Endometrium (tissue), 2 donors: ENCODE data around the gene TNFRSF1A.

Experiments
- FAIRE-seq: peaks from 2 replicates; lab custom pipeline; 2012; peaks lifted over from hg19 to GRCh38; lab: Jason Lieb, UNC
- donor health status: control.
- donor health status: control.

The TNFRSF1A gene

DNA sequence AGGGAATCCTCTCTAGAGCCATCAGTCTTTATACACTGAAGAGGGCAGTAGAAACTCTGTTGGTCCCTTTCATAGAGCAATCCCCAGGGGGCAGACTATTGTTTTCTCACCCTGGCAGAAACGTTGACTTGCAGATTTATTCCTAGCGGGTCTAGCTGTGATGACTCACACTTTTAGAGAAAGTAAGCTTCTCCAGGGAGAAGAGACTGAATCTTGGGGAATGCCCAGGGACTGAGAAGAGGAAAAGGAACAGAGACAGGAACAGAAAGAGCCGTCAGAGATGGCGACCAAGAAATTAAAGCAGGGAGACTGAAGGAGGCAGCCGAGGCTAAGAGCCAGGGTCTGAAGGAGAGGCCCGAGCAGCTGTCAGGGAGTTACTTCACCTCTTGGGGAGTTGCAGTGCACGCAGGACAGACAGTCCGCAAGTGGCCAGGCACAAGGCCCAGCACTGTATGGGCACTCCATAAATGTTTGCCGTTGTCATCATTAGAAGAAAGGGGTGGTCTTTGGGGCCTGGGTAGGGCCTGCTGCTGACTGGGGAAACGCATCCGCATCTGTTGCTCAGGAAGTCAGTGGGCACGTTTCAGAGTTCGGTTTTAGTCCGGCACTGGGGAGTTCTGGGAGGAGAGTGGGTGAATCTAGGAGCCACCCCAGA lies 18.4 kb downstream of the TNFRSF1A start:
- peak; percentile 66 for FAIRE-seq

DNA sequence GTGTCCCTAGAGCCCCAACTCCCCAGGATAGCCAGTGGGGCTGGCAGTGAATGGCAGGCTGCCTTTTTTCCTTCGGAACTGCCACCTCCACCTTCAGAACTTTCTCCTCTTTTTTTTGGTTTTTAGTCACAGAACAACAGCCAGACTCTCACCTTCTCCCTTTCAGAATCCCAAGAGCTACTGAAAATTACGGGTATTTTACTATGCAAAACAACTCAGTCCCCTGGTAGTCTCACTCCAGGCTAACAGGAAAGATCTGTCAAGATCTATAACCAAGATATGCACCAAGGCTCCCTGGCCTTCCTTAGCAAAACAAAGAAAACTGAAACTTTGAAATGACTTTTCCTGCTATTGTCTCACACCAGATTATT lies 18.9 kb downstream of the TNFRSF1A start:
- no peak for FAIRE-seq

DNA sequence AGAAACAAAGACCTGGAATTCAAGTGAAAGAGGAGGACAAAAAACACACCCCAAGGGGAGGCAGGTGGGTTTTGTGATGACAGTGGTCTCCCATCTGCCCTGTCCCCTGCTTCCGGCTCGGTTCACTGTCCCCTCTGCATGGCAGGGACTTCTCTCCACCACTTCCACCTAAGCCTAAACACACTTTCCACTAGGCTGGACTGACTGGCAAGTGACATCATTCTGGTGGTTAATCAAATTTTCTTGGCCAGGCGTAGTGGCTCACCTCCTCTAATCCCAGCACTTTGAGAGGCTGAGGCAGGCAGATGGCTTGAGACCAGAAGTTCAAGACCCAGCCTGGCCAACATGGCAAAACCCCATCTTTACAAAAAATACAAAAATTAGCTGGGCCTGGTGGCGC lies 19.5 kb downstream of the TNFRSF1A start:
- no peak for FAIRE-seq

DNA sequence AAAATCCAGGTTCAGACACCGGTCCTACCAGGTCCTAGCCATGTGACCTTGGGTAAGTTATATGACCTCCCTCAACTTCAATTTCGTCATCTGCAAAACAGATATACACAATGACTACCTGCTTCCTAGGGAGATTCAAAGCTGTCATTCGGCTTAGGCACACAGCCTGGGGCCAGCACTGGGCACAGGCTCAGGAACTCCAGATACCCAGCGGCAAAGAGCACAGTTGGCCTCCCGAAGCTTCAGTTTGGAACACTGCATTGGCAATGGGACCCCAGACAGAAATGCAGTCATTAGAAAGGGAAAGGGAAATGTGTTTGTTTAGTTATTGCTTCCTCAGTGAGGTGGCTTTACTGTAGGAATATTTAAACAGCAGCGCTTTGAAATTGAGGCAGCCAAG lies 20.0 kb downstream of the TNFRSF1A start:
- FAIRE-seq, result no peak

DNA sequence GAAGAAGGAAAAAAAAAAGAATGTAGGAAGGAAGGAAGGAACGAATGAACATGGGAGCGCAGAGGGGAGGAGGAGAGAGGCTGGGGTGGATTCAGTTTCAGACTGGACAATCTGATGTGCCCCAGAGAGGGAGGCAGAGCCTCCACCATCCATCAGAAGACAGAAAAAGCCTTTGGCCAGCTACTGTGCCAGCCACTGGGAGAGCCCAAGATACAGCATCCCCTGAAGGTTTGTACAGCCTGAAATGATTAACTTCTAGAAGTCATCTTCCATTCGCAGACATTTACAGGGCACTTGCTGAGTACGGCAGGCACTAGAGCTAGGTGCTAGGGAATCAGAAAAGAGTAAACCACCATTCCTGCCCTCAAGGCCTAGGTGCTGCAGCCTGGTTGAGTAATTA lies 22.4 kb downstream of the TNFRSF1A start:
- no peak for FAIRE-seq

DNA sequence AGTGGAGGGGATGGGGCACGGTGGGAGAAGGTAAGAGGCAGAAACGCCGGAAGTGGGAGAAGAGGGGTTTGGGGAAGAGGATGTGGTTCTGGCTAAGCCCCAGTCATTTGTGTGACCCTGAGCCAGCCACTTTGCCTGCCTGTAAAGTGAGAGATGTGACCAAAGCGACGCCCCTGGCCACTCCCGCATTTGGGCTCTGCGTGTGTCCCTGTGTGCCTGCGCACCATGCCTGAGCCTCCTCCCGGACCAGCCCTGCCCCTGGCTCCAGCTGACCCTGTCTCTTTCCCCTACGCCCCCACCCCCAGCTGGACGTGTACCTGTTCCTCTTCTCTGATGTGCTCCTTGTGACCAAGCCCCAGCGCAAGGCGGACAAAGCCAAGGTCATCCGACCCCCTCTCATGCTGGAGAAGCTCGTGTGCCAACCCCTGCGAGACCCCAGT lies 23.4 kb downstream of the TNFRSF1A start:
- no peak for FAIRE-seq

DNA sequence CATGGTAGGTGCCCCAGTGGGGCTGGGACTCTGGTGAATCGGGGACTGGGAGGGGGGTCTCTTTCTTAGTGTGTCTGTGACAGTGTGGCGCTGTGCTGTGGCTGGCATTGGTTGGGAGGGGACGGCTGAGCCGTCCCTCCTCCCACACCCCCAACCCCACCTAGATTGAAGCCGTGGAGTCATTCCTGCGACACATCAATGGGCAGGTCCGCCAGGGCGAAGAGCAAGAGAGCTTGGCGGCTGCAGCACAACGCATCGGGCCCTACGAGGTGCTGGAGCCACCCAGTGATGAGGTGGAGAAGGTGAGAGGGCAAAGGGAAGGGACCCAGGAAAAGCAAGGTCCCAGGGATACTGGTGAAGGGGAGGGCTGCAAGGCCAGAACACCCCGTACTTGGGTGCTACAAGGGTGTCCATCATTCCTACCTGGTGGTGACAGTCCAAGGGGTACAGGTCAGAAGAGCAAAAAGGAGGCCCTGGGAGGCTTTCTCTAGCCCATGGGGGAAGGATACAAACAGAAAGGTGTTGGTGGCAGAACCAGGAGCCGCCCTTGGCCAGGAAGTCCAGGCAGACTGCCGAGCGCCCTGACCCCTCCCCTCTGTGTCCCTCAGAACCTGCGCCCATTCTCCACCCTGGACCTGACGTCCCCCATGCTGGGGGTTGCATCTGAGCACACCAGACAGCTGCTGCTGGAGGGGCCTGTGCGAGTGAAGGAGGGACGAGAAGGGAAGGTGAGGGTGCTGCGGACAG lies 24.0 kb downstream of the TNFRSF1A start:
- no peak for FAIRE-seq

DNA sequence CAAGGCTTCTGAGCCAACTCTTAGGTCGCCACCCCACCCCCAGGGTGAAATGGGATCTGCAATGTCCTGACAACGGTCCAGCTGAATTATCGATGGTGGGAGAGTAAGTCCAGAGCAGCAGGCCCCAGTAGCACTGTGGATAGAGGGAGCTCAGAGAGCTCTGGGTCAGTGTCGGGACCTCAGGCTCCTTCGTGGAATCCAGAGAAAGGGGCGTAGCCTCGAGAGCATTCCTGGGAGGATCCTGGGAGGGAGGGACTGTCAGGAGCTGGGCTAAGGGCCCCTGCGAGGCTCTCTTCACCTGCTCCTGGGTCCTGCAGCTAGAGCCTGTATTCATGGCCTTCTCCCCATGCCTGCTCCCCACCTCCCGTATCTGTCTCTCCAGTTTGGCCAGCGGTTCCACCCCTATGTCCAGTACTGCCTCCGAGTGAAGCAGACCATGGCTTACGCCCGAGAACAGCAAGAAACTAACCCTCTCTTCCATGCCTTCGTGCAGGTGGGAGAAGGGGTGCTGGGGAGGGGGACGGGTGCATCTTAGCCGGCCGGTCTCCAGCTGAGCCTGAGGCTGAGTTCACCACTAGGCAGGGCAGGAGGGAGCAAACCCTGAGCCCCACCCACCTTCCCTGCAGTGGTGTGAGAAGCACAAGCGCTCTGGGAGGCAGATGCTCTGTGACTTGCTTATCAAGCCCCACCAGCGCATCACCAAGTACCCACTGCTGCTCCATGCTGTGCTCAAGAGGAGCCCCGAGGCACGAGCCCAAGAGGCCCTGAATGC lies 24.8 kb downstream of the TNFRSF1A start:
- FAIRE-seq, result no peak

DNA sequence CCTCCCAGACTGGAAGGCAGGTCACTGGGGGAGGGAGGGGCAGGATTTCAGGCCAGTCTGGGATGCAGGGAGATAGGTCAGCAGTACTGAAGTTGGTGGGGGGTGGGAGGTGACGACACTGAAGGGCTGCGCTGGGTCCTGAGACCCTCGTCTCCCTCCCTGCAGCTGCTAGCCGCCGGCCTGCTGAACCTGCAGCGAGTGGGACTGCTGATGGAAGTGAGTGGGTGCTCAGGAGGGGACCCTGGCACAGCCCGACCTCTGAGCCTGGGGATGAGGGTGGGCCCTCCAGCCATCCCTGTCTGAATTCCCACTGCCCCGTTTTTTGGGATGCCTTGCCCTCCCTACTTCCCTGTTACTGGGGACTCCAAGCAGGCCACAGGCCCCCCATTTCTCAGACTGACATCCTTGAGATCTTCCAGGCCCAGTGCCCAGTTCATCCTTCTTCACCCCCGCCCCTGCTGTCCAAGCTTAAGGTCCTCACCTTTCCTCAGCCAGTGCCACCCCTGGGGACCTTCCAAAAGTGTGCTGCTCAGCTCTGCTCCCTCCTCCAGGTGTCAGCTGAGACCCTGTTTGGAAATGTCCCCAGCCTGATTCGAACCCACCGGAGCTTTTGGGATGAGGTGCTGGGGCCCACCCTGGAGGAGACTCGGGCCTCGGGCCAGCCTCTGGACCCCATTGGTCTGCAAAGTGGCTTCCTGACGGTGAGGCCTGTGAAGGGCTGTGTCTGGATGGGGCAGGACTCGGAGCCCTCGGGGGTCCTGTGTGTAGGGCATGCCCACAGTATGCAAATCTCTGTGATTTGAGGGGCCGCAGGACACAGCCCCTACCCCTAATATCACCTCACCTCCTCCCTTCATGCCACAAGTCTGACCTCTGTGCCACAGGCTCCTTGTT lies 25.9 kb downstream of the TNFRSF1A start:
- no peak for FAIRE-seq

DNA sequence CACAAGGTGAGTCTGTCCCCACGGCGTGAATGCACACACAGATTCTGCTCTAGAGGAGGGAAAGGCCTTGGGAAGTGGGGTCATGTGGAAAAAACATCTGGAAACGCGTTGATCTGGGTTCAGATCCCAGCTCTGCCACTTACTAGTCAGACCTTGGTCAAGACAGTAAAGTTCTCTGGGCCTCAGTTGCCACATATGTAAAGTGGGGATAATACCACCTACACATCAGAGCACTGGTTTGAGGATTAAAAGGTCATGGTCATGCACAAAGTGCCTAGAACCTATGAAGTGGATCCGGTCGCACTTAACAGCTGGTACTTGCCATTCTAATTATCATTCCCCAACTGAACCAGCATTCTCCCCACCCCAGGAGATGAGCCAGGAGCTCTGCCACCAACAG lies 26.7 kb downstream of the TNFRSF1A start:
- FAIRE-seq, result no peak

DNA sequence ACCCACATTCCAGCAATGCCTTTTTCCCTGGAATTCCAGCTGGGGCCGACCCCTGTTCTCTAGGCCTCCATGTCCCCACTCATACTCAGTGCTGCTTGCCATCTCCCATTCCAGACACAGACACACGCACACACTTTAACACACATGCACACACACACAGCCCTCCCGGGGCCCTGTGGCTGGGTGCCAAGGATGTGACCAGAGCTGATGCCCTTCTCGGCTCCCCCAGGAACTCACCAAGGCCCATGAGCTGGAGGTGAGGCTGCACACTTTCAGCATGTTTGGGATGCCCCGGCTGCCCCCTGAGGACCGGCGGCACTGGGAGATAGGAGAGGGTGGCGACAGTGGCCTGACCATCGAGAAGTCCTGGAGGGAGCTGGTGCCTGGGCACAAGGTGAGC lies 27.1 kb downstream of the TNFRSF1A start:
- no peak for FAIRE-seq

DNA sequence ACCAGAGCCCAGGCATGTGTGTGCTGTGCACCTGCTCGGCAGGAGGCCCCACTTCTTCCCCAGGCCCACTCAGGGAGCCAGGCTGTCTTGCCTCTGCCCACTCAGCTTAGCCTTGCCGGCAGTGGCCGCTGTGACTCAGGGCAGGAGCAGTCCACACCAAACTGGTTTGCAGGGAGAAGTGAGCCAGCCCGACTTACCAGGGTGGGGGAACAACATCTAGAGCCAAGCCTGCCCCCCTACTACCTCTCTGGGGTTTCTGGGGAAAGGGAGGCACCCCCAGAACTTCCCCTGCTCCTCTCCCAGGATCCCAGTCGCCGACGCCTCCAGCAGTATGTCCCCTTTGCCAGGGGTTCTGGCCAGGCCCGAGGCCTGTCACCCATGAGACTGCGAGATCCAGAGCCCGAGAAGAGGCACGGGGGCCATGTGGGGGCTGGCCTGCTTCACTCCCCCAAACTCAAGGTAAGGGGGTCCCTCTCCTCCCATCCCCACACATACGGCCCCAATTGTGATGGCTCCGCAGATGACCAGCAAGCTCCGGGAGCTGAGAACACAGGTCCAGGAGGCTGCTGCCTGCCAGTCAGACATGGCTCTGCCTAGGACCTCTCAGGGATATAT lies 28.4 kb downstream of the TNFRSF1A start:
- no peak for FAIRE-seq

DNA sequence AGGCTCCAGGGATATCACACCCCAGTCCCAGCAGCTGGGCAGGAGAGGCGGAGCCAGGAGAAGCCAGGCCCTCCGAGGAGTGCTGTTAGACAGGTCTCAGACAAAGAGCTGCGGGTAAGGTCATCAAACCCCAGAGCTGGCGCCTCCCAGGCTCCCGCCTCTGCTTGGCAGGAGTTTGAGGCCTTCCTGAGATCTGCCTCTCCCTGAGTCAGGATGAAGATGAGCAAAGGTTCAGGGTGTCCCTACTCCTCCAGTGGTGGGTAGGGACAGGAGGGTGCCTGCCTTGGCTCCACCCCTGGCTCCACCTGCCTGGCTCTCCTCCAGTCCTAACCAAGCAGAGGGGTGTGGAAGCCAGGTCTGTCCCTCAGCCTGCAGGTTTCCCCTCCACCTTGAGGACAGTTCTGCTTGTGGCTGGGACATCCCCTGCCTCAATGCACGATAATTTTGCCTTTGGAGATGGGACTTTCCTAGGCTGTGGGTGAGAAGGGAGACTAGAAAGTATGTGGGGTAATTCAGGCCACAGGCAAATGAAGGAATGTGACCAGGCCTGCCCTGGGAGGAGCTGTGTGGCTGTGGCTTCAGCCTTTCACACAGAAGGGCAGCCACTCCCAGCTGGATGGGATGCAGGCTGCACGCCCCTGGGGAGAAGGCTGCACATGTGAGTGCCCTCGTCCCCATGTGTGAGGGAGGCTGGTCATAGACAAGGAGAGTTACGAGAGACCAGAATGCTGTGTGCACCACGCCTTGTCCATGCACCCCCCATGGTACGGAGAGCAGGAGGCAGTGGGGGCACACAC lies 29.1 kb downstream of the TNFRSF1A start:
- FAIRE-seq, result no peak

DNA sequence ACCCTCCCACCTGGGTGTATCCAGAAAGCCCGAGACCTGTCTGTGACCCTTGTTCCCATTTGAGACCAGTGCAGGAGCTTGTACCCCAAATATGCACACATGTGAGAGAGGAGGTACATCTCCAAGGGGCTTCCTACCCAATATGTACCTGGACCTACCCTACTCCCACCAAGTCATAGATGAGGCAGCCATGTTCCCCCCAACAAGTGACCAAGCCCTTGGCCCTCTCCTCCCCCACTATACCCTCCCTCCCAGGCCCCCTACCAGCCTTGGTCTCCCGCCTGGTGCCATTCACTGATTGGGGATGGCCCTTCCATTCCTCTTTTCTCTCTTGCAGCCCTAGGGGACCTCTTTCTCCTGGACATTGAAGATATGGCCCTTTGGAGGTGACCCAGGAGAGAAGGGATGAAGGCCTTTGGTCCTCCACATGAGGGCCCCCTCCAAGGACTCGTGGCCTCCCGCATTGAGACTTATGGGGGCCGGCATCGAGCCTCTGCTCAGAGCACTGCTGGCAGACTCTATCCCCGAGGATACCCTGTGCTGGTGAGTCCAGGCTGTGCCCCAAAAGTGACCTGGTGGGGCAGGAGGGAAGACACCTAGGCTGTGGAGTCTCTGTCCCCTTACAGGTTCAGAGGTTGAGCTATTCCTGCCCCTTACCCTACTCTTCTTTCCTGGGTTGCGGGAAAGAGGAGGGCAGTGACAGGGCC lies 29.9 kb downstream of the TNFRSF1A start:
- FAIRE-seq, result no peak

DNA sequence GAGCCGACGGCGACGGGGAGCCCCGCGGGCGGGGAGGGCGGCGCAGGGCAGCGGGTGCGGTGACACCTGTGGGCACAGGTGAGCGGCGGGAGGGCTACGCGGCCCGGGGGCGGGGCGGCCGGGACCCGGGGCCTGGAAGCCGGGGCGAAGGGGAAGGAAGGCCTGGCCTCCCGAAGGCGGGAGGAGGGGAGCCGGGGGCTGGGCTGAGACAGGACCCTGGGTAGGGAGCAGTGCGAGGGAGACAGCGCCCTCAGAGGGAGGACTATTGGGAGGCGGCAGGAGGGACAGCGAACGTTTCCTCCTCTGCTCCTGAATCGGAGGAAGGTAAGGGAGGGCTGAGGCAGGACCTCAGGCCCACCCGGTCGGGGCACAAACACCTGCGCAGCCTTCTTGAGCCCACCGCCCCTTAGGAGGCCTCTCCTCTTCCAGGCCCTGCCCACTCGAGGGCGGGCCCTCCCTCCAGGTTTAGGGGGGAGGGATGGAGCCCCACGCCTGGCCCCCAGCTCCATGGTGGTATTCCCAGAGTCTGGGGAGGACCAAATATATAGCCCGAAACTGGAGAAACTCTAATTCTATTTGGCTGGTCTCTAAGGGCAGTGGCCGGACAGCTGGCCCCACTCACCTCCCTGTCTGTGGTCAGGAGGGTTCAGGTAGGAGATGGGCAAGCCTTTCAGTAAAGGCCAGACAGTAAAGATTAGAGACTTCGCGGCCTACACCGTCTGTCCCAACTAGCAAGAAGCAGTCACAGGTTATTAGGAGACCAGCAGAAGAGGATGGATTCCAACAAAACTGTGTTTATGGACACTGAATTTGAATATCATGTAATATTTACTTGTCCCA lies 30.9 kb downstream of the TNFRSF1A start:
- no peak for FAIRE-seq

DNA sequence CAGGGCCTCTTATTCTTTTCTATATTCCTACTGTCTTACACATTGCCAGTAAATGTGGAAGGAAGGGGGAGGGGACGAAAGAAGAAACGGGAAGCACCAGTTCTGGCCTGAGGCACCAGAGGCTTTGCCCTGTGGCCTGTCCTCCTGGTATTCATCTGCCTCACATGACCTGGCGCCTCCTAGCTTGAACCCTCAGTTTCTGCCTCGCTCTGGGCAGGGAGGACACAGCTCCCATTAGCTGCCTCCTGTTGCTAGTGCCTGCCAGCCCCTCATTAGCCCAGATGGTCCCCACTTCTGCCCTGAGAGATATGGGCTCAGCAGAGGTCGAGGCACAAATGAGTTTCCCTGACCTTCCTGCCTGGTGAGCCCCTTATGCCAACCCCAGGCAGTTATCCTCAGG lies 34.3 kb downstream of the TNFRSF1A start:
- FAIRE-seq, result no peak

DNA sequence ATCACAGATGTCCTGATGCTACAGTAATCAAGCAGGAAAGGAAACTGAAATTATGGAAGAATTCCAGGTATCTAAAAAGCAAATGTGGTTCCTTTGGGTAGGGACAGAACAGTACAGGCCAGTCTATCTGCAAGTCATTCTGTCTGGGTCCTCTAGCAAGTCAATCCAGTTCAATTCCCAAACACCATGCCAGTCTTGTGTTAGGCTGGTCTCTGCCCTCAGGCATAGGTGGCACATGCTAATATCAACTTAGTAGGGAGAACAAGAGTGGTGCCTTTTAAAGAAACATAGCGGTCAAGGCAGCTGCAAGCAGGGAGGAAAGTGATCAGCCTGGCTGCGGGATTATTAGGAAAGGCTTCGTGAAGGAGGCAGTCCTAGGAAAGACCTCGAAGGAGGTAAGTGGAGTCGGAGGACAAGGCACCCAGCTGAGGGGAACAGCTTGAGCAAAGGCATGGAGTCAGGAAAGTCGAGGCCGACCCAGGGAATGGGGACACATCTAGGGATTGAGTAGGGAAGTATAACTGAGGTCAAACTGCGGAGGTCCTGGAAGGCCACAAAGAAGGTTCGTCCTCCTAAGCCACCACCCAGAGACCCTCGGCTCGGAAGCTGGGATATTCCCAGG lies 35.2 kb downstream of the TNFRSF1A start:
- no peak for FAIRE-seq

DNA sequence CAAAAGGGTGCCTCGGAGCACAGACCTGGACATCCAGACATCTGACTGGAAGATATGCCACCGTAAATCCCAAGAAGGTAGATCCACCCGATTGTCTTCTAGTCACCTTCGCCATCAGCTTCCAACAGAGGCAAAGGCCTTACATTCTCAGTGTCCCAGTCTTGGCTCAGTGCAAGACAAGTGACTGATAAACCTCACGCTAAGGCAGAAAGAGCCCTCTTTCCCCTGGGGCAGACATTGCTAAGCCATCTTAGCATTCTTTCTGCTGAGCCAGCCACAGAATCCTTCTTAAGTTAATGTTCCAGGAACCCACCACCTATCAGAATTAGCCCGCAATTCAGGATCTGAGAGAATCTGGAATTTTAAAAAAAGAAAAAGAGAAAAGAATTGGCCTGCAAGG lies 35.7 kb downstream of the TNFRSF1A start:
- no peak for FAIRE-seq

DNA sequence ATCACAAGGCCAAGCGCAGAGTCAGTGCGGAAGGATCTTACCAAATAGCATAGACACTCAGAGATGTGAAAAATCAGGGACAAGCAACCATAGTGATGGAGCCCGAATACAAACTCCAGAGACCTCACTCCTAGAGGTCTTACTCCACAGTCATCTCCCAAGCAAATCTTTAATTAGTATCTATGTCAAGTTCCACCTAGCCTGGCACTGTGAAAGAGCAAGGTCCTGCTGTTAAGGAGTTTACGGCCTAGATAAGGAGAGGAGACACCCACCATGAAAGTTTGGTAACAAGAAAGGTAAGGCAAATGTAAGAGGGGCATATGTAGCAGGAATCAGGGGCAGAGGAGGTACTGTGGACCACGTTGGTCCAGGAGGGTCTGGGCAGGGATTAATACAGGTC lies 38.8 kb downstream of the TNFRSF1A start:
- no peak for FAIRE-seq
